ENCODE measurements around the gene MAD1L1. TPM values are rescaled to one million over a fixed set of nuclear protein-coding genes. Genes with fewer than 3 reads are reported as not detected.

Gene MAD1L1
- total and polyA plus RNA-seq, 8 donors = 21.4 to 58.8 (median 22.5) TPM

DNA sequence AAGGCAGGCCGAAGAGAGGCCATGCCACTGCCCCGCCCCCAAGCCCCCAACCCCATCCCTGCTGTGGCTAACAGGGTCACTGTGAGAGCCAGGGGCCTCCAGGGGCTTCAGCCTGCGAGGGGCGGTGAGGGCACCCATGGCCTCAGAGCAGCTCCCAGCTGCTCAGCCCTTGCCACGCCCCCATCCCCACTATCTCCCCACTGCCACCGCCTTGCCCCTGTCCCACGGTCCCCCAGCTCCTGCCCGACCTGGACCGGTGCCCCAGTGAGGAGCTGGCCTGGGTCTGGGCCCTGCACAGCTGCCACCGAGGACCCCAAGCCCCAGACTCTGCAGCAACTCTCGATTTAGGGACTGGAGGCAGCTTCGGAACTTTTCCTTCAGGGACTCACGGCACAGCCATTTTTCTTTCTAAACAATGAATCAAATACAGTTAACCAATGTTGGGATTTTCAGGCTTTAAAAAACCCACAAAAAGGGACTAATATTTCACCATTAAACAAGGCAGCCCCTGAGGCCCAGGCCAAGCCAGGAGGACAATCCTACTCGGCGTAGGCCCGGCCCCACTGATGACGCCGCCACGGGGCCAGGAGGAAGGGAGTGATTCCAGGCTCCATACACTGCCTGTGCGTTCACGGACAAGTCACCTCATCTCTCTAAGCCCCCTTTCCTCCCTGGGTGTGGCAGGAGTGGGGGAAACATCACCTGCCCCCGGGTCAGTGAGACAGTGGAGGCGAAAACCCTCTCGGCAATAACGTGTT is 325.6 kb downstream of the MAD1L1 start:
- H3K27ac ChIP-seq = no peak overlapping the region
- intact Hi-C loops (cut with DNase I) = no loop called here
- H3K9me3 ChIP-seq = no peaks in the 10 kb centered on the region
- H3K27me3 ChIP-seq = no peaks in the 10 kb centered on the region
- no peak overlapping the region for H3K4me3 ChIP-seq
- no peak for ATAC-seq
- H3K4me1 ChIP-seq = no peaks in the 10 kb centered on the region
- TF ChIP-seq, protein P1, sequence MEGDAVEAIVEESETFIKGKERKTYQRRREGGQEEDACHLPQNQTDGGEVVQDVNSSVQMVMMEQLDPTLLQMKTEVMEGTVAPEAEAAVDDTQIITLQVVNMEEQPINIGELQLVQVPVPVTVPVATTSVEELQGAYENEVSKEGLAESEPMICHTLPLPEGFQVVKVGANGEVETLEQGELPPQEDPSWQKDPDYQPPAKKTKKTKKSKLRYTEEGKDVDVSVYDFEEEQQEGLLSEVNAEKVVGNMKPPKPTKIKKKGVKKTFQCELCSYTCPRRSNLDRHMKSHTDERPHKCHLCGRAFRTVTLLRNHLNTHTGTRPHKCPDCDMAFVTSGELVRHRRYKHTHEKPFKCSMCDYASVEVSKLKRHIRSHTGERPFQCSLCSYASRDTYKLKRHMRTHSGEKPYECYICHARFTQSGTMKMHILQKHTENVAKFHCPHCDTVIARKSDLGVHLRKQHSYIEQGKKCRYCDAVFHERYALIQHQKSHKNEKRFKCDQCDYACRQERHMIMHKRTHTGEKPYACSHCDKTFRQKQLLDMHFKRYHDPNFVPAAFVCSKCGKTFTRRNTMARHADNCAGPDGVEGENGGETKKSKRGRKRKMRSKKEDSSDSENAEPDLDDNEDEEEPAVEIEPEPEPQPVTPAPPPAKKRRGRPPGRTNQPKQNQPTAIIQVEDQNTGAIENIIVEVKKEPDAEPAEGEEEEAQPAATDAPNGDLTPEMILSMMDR (IDR thresholded peaks at IDR 0.05) = no peak
- peak in 1 of 4 donors; percentile 74 for DNase-seq
- H3K36me3 ChIP-seq = peaks cover 0 to 17% of the 10 kb centered on the region in 2 donors

DNA sequence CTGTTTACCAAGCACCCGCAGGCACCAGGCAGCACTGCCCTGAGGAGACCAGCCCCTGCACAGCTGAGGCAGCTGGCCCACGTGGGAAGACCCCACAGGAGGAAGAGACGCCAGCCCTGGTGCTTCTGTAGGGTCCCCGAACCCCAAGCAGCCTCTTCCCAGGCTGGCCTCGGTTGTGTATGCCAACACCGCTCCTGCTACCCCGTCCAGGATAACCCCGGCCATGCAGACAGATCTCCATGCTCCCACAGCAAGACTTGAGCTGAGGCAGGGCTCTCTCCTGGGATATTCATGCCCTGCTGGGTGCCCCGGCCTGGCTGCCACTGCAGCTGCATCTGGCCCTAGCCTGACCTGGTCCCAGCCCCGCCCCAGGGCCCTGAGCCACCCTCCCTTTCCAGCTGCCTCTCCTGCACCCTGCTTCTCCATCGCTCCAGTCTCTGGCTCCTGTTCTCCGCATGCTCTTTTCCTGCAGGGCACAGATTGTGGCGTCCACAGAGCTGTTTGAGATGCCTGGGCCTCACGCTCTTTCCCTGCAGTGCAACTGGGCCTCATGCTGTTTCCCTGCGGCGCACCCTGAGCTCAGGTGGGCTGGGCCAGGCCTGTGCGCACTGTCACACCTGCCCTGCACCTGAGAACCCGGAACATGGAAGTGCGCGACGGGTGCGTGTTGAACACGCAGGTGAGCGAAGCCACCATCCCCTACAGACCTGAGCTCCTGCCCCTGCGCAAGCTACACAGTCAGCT is 326.5 kb downstream of the MAD1L1 start:
- no peak overlapping the region for H3K27ac ChIP-seq
- ATAC-seq = no peak
- DNase-seq = peak in 1 of 4 donors; percentile 65

DNA sequence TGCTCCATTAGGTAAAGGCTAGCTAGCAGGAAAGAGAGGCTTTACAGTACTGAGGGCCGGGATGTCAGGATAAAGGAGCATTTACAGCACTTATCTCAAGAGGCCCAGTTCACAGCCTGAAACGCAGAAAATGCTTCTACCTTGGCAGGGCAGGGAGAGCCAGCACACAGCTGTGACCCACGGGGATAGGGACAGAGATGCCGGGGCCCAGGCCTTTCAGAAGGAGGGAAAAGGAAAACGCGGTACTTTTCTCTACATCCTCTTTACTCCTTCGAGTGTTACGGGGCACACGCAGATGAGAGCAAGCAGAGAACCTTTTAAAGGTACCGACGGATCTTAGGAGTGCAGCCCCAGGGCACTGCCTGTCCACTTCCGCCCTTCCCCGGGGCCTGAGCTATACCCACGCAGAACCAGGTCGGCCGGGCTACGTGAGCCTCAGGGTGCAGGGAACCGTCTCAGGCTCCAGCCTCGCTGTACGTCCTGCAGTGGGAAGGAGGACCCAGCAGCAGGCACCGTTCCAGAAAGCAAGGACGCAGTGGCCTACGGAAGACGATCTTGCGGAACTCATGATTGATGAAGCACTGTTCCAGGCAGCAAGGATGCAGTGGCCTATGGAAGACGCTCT is 330.4 kb downstream of the MAD1L1 start:
- intact Hi-C loops (cut with DNase I) = no loop called here
- H3K27ac ChIP-seq = no peak overlapping the region
- no peaks in the 10 kb centered on the region for H3K27me3 ChIP-seq
- TF ChIP-seq, protein P1 (IDR thresholded peaks at IDR 0.05) = no peak
- H3K4me3 ChIP-seq = no peak overlapping the region
- no peaks in the 10 kb centered on the region for H3K9me3 ChIP-seq
- no peaks in the 10 kb centered on the region for H3K4me1 ChIP-seq
- DNase-seq (peak in 1 of 4 donors; percentile 48), ATAC-seq (no peak)
- peaks cover 0 to 22% of the 10 kb centered on the region in 2 donors for H3K36me3 ChIP-seq

More for the DNA sequence above, 326.5 kb downstream of the MAD1L1 start:
- H3K36me3 ChIP-seq = peaks cover 0 to 17% of the 10 kb centered on the region in 2 donors
- no peaks in the 10 kb centered on the region for H3K27me3 ChIP-seq
- TF ChIP-seq, protein P1 (IDR thresholded peaks at IDR 0.05) = no peak
- no peaks in the 10 kb centered on the region for H3K9me3 ChIP-seq
- H3K4me1 ChIP-seq = no peaks in the 10 kb centered on the region
- intact Hi-C loops (cut with DNase I) = no loop called here
- no peak overlapping the region for H3K4me3 ChIP-seq

DNA sequence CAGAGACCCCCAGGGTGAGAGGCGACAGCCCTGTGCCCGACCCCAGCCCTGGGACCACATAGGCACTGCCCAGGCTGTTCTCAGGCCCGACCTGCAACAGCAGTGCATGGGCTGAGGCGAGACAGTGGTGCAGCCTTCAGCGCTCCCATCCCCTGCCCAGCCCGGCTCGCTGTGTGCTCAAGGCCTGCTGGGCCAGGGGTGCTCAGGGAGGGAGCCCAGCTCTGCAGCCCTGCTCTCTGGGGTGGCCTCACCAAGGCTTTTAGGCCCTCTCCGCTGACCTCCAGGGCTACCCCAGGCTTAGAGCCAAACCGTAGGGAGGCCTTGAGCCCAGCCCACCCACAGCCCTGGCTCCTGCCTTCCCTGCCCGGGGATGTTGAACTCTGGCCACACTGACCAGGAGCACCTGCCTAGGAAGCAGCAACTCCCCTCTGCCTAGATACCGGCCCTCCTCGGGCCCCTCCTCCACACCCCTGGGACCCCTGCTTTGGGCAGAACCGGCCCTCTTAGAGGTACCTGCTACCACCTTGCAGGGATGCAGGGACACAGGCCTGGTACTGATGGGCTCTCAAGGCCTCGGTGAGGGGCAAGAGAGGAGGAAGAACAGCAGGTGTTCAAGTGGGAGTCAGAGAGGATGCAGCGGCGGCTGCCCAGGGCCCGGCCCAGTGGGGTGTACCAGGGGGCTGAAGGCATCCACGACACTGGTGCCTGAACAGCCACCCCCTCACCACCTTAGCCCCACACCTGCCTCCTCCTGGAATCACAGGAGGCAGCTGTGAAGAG is 331.1 kb downstream of the MAD1L1 start:
- DNase-seq = peak in 1 of 4 donors; percentile 63
- Histone ChIP-seq H3K27me3 (no peaks in the 10 kb centered on the region), H3K4me3 (no peak overlapping the region), H3K27ac (no peak overlapping the region), H3K9me3 (no peaks in the 10 kb centered on the region), H3K4me1 (no peaks in the 10 kb centered on the region), H3K36me3 (peaks cover 0 to 28% of the 10 kb centered on the region in 2 donors)
- TF ChIP-seq, protein P1 (IDR thresholded peaks at IDR 0.05) = no peak
- intact Hi-C loops (cut with DNase I) = no loop called here
- no peak for ATAC-seq

Measured in left lung (tissue), 10 donors.